Lower lobe of right lung (tissue), 2 donors: Measurements from ENCODE around the gene NDUFAF3. TPM values are rescaled to one million over a fixed set of nuclear protein-coding genes. Genes with fewer than 3 reads are reported as not detected.

ENCODE experiments used
- ATAC-seq, 2 donors: fragments of 200-7000 bp; cut with Tn5 transposase; one replicate each; pipeline ENCODE4 v1.9.1; 2020 to 2022; ENCODE audit warnings: mild to moderate bottlenecking in 2 of 2, moderate library complexity in 2 of 2
- DNase-seq: peaks from one replicate; pipeline ENCODE4 v3.0.0-alpha.2; 2020
- H3K27ac ChIP-seq: fragments of 200-600 bp; one replicate; pipeline ENCODE4 v1.8.0; 2022
- H3K27me3 ChIP-seq: fragments of 200-600 bp; one replicate; pipeline ENCODE4 v1.8.0; 2022; ENCODE audit warnings: low read depth
- H3K36me3 ChIP-seq: fragments of 200-600 bp; one replicate; pipeline ENCODE4 v1.8.0; 2022; ENCODE audit warnings: mild to moderate bottlenecking
- H3K4me1 ChIP-seq: fragments of 200-600 bp; one replicate; pipeline ENCODE4 v1.8.0; 2022
- H3K4me3 ChIP-seq: fragments of 200-600 bp; one replicate; pipeline ENCODE4 v1.8.0; 2022; ENCODE audit warnings: mild to moderate bottlenecking
- H3K9me3 ChIP-seq: fragments of 200-600 bp; one replicate; pipeline ENCODE4 v1.8.0; 2022
- CTCF ChIP-seq: fragments of 200-600 bp; IDR thresholded peaks from one replicate; pipeline ENCODE4 v1.8.0; 2022; ENCODE audit warnings: antibody characterized with exemption, mild to moderate bottlenecking
- intact Hi-C: fragments of 100-400 bp; cut with DNase I; formaldehyde crosslinking; loops from one replicate; pipeline ENCODE4 v1.11.0; 2022
- total RNA-seq: library from RNA; stranded (reverse); fragmentation: NEBNext Ultra II Directional; extraction: Animal tissue kit (Norgen Biotek cat#: 25700); gene quantifications from one replicate; pipeline ENCODE4 v1.2.1, GENCODE V29; 2021
- donor health status: DM: no; HTN: yes; CAD: no; lungs with severe emphysema.

The NDUFAF3 gene
- total RNA-seq, 1 donor from 2014 or later = 85.6 TPM

GRCh38 chr3:49024449-49024848 lies 2.5 kb downstream of the NDUFAF3 start:
- Histone ChIP-seq H3K36me3 (peaks cover 42% of the 10 kb centered on the region), H3K9me3 (no peaks in the 10 kb centered on the region), H3K4me1 (peaks cover 41% of the 10 kb centered on the region), H3K4me3 (no peak overlapping the region), H3K27ac (no peak overlapping the region), H3K27me3 (no peaks in the 10 kb centered on the region)
- DNase-seq = no peak
- no peak for ATAC-seq
- TF ChIP-seq CTCF = no peak
- intact Hi-C loops = no loop called here

- no peaks in the 10 kb centered on the region for H3K9me3 ChIP-seq
- ATAC-seq = no peak
- peaks cover 34% of the 10 kb centered on the region for H3K4me1 ChIP-seq
- H3K36me3 ChIP-seq = peaks cover 48% of the 10 kb centered on the region
- no peak overlapping the region for H3K4me3 ChIP-seq
- no peaks in the 10 kb centered on the region for H3K27me3 ChIP-seq
- intact Hi-C loops = no loop called here
- TF ChIP-seq CTCF = no peak
- no peak for DNase-seq
- no peak overlapping the region for H3K27ac ChIP-seq
Observed at GRCh38 chr3:49025005-49025792, 3.3 kb downstream of the NDUFAF3 start.

GRCh38 chr3:49025793-49026520 lies 4.0 kb downstream of the NDUFAF3 start:
- no peak for TF ChIP-seq CTCF
- DNase-seq = no peak
- intact Hi-C loops = no loop called here
- H3K27ac ChIP-seq = no peak overlapping the region
- peaks cover 56% of the 10 kb centered on the region for H3K36me3 ChIP-seq
- H3K9me3 ChIP-seq = no peaks in the 10 kb centered on the region
- no peak overlapping the region for H3K4me3 ChIP-seq
- ATAC-seq = no peak
- H3K4me1 ChIP-seq = peaks cover 30% of the 10 kb centered on the region
- no peaks in the 10 kb centered on the region for H3K27me3 ChIP-seq

- Histone ChIP-seq H3K36me3 (peaks cover 62% of the 10 kb centered on the region), H3K27me3 (no peaks in the 10 kb centered on the region), H3K4me3 (no peak overlapping the region), H3K4me1 (peaks cover 30% of the 10 kb centered on the region), H3K9me3 (no peaks in the 10 kb centered on the region), H3K27ac (no peak overlapping the region)
- intact Hi-C loops = no loop called here
- ATAC-seq (no peak), DNase-seq (no peak)
- no peak for TF ChIP-seq CTCF
Observed at GRCh38 chr3:49026536-49026935, 4.6 kb downstream of the NDUFAF3 start.

- H3K27me3 ChIP-seq = no peaks in the 10 kb centered on the region
- no peak for DNase-seq
- intact Hi-C loops = no loop called here
- H3K4me3 ChIP-seq = no peak overlapping the region
- no peak for TF ChIP-seq CTCF
- no peak overlapping the region for H3K27ac ChIP-seq
- H3K9me3 ChIP-seq = no peaks in the 10 kb centered on the region
- ATAC-seq = no peak
- H3K36me3 ChIP-seq = peaks cover 72% of the 10 kb centered on the region
- peaks cover 27% of the 10 kb centered on the region for H3K4me1 ChIP-seq
Observed at GRCh38 chr3:49027634-49028033, 5.7 kb downstream of the NDUFAF3 start.
